ENCODE measurements around the gene NTN5. TPM values are rescaled to one million over a fixed set of nuclear protein-coding genes. Genes with fewer than 3 reads are reported as not detected.

Gene NTN5
- total RNA-seq, 1 experiment from 2014 or later: 0.55 TPM

DNA sequence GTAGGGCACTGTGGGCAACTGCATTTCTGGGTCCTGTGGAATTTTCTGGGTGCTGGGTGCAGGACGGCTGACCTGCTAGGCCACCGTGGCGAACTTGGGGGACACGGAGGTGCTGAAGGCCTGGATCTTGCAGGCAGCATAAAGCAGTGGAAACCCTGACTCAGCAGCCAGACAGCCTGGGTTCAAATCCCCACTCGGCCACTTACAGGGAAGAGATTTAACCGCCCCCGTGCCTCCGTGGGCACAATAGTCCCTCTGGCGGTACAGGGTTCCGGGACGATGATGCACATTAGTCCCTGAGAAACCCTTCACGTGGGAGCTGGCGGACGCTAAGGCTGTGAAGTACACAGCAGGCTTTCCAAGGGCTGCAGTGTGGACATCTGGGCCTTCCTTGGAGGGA, 60.9 kb downstream of the NTN5 start:
- Histone ChIP-seq H2AK5ac (ENCODE audit: insufficient read length, low read length) (no peak overlapping the region), H3T11ph (ENCODE audit: low read length) (no peak overlapping the region), H3K4me2 (ENCODE audit: insufficient read depth, insufficient read length, low read length) (no peak overlapping the region), H2BK12ac (ENCODE audit: insufficient read length, low read depth, low read length) (no peak overlapping the region), H3K79me2 (ENCODE audit: insufficient read depth, low read length) (no peaks in the 10 kb centered on the region; the same call in 1 of the 2 replicates), H2AFZ (ENCODE audit: low read length) (no peak overlapping the region), H3K4me1 (ENCODE audit: insufficient read depth, low read length) (peaks cover 3% of the 10 kb centered on the region; the same call in 1 of the 2 replicates), H4K5ac (ENCODE audit: insufficient read length, low read depth, low read length) (no peak overlapping the region), H3K4ac (ENCODE audit: low read depth, low read length) (no peak overlapping the region), H3K23me2 (ENCODE audit: insufficient read length, low read depth, low read length, poor library complexity, severe bottlenecking) (no peaks in the 10 kb centered on the region), H3K18ac (ENCODE audit: insufficient read length, low read depth, low read length) (no peak overlapping the region), H3K14ac (ENCODE audit: insufficient read depth, low read length) (no peak overlapping the region), H2BK5ac (ENCODE audit: insufficient read length, low read length) (no peak overlapping the region), H2BK20ac (ENCODE audit: low read depth, low read length, poor library complexity, severe bottlenecking) (no peak overlapping the region), H2BK15ac (ENCODE audit: low read depth, low read length) (no peak overlapping the region), H3K9ac (ENCODE audit: extremely low read depth, insufficient read length, low read length) (no peak overlapping the region), H4K20me1 (ENCODE audit: control insufficient read depth, insufficient read depth, insufficient read length) (no peaks in the 10 kb centered on the region), H4K8ac (replicated peaks; ENCODE audit: insufficient read length, low read depth, low read length) (no peak overlapping the region), H4K91ac (ENCODE audit: insufficient read length, low read depth, low read length) (no peak overlapping the region), H3K27me3 (ENCODE audit: insufficient read depth, low read length) (no peaks in the 10 kb centered on the region), H3K79me1 (ENCODE audit: insufficient read depth, low read depth, low read length, poor library complexity, severe bottlenecking) (peaks cover 4% of the 10 kb centered on the region), H3K56ac (ENCODE audit: insufficient read length, low read depth, low read length) (no peak overlapping the region), H3K27ac (ENCODE audit: insufficient read length, low read depth, low read length) (no peak overlapping the region), H3K23ac (ENCODE audit: insufficient read length, low read depth, low read length) (no peak overlapping the region), H2BK120ac (ENCODE audit: low read depth, low read length, poor library complexity, severe bottlenecking) (no peak overlapping the region), H3K9me3 (ENCODE audit: control insufficient read depth, low read depth, low read length) (no peaks in the 10 kb centered on the region)
- WGBS (ENCODE audit: extremely low coverage, insufficient read length, low lambda C conversion rate): no CpG with 5 or more reads among the region's 14 CpGs
- Mint-ChIP-seq H3K4me3 (no peak overlapping the region), H3K27me3 (ENCODE audit: low read depth) (no peaks in the 10 kb centered on the region; the same call in 1 of the 2 replicates), H3K27ac (no peak overlapping the region; a peak in 1 of 7 replicates), H3K36me3 (ENCODE audit: insufficient read depth in 1 of 3, low read depth in 3 of 3) (peaks cover 17 to 41% (median 30%) of the 10 kb centered on the region in 3 experiments), H3K9me3 (no peaks in the 10 kb centered on the region; a peak in 1 of 5 replicates), H3K4me1 (peaks cover 27 to 34% of the 10 kb centered on the region in 2 experiments)
- DNase-seq: no peak
- TF ChIP-seq, protein P1, sequence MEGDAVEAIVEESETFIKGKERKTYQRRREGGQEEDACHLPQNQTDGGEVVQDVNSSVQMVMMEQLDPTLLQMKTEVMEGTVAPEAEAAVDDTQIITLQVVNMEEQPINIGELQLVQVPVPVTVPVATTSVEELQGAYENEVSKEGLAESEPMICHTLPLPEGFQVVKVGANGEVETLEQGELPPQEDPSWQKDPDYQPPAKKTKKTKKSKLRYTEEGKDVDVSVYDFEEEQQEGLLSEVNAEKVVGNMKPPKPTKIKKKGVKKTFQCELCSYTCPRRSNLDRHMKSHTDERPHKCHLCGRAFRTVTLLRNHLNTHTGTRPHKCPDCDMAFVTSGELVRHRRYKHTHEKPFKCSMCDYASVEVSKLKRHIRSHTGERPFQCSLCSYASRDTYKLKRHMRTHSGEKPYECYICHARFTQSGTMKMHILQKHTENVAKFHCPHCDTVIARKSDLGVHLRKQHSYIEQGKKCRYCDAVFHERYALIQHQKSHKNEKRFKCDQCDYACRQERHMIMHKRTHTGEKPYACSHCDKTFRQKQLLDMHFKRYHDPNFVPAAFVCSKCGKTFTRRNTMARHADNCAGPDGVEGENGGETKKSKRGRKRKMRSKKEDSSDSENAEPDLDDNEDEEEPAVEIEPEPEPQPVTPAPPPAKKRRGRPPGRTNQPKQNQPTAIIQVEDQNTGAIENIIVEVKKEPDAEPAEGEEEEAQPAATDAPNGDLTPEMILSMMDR (conservative IDR thresholded peaks at IDR 0.05): no peak

Other genes starting within 250 kb of the NTN5 start
- gene GRWD1, start 227.0 kb downstream of the NTN5 start, total RNA-seq (2021): 92.0 and 94.6 TPM in 2 replicates
- gene KCNJ14, start 217.4 kb downstream of the NTN5 start, total RNA-seq (2021): 1.1 and 1.2 TPM in 2 replicates
- gene CYTH2, start 203.6 kb downstream of the NTN5 start, total RNA-seq (2021): 97.1 and 103 TPM in 2 replicates
- gene LMTK3, start 161.2 kb downstream of the NTN5 start, total RNA-seq (2021): 14.4 and 15.2 TPM in 2 replicates
- gene SULT2B1, start 120.8 kb downstream of the NTN5 start, total RNA-seq (2021): 1.3 and 1.7 TPM in 2 replicates
- not detected in 2 replicates for gene SPACA4, start 66.3 kb downstream of the NTN5 start, total RNA-seq (2021)
- 9.2 and 9.5 TPM in 2 replicates for gene FAM83E, start 57.9 kb downstream of the NTN5 start, total RNA-seq (2021)
- 1,855 and 1,874 TPM in 2 replicates for gene RPL18, start 53.8 kb downstream of the NTN5 start, total RNA-seq (2021)
- gene SPHK2, start 53.5 kb downstream of the NTN5 start, total RNA-seq (2021): 55.0 and 57.2 TPM in 2 replicates
- 11.4 and 12.6 TPM in 2 replicates for gene DBP, start 35.6 kb downstream of the NTN5 start, total RNA-seq (2021)
- 102 and 107 TPM in 2 replicates for gene CA11, start 26.8 kb downstream of the NTN5 start, total RNA-seq (2021)
- gene FUT2, start 23.0 kb upstream of the NTN5 start, total RNA-seq (2021): 11.4 and 13.2 TPM in 2 replicates
- 1.4 and 1.6 TPM in 2 replicates for gene MAMSTR, start 46.7 kb upstream of the NTN5 start, total RNA-seq (2021)
- gene RASIP1, start 67.6 kb upstream of the NTN5 start, total RNA-seq (2021): 2.4 and 2.8 TPM in 2 replicates
- 2.6 and 3.7 TPM in 2 replicates for gene IZUMO1, start 73.9 kb upstream of the NTN5 start, total RNA-seq (2021)
- gene FUT1, start 79.6 kb upstream of the NTN5 start, total RNA-seq (2021): 15.9 and 16.1 TPM in 2 replicates
- gene FGF21, start 82.5 kb upstream of the NTN5 start, total RNA-seq (2021): 0.55 and 0.90 TPM in 2 replicates
- 30.6 and 32.7 TPM in 2 replicates for gene BCAT2, start 138.0 kb upstream of the NTN5 start, total RNA-seq (2021)
- gene HSD17B14, start 163.5 kb upstream of the NTN5 start, total RNA-seq (2021): 11.2 and 11.6 TPM in 2 replicates
- 14.3 and 15.3 TPM in 2 replicates for gene PLEKHA4, start 195.6 kb upstream of the NTN5 start, total RNA-seq (2021)
- gene PPP1R15A, start 199.4 kb upstream of the NTN5 start, total RNA-seq (2021): 17.2 and 17.5 TPM in 2 replicates
- gene TULP2, start 225.7 kb upstream of the NTN5 start, total RNA-seq (2021): 0.94 and 1.0 TPM in 2 replicates
- 125 and 131 TPM in 2 replicates for gene NUCB1, start 227.3 kb upstream of the NTN5 start, total RNA-seq (2021)